H9 (cell line): ENCODE results near the gene LSM8. TPM values are rescaled to one million over a fixed set of nuclear protein-coding genes. Genes with fewer than 3 reads are reported as not detected.

ENCODE experiments used
- DNase-seq: peaks from one replicate; pipeline ENCODE4 v3.0.0-alpha.2; 2017
- H2AFZ ChIP-seq: one replicate; pipeline ENCODE4 v1.6.1; 2013; ENCODE audit warnings: mild to moderate bottlenecking, low read length, control low read depth, moderate library complexity
- H2AK5ac ChIP-seq: 2 replicates; pipeline ENCODE4 v1.6.1; 2013; ENCODE audit warnings: low read length, control low read depth, mixed read lengths; ENCODE audit not compliant: insufficient read length
- H2BK120ac ChIP-seq: one replicate; pipeline ENCODE4 v1.6.1; 2013; ENCODE audit warnings: low read depth, mild to moderate bottlenecking, low read length, control low read depth, inconsistent platforms; ENCODE audit not compliant: poor library complexity, severe bottlenecking
- H2BK12ac ChIP-seq: 2 replicates; pipeline ENCODE4 v1.6.1; 2013; ENCODE audit warnings: low read length, control low read depth, mixed read lengths, low read depth; ENCODE audit not compliant: insufficient read length
- H2BK15ac ChIP-seq: 2 replicates; pipeline ENCODE4 v1.6.1; 2013; ENCODE audit warnings: low read depth, low read length, control low read depth
- H2BK20ac ChIP-seq: one replicate; pipeline ENCODE4 v1.6.1; 2013; ENCODE audit warnings: low read depth, mild to moderate bottlenecking, low read length, control low read depth, inconsistent platforms; ENCODE audit not compliant: poor library complexity, severe bottlenecking
- H2BK5ac ChIP-seq: 2 replicates; pipeline ENCODE4 v1.6.1; 2013; ENCODE audit warnings: low read length, control low read depth, mixed read lengths; ENCODE audit not compliant: insufficient read length
- H3K14ac ChIP-seq: 2 replicates; pipeline ENCODE4 v1.6.1; 2013; ENCODE audit warnings: low read length, control low read depth; ENCODE audit not compliant: insufficient read depth
- H3K18ac ChIP-seq: 2 replicates; pipeline ENCODE4 v1.6.1; 2013; ENCODE audit warnings: low read depth, mild to moderate bottlenecking, mixed read lengths, low read length, control low read depth; ENCODE audit not compliant: insufficient read length
- H3K23ac ChIP-seq: 2 replicates; pipeline ENCODE4 v1.6.1; 2013; ENCODE audit warnings: low read length, control low read depth, mixed read lengths, low read depth; ENCODE audit not compliant: insufficient read length
- H3K23me2 ChIP-seq: 2 replicates; pipeline ENCODE4 v1.6.1; 2013; ENCODE audit warnings: low read depth, mild to moderate bottlenecking, mixed read lengths, low read length, control low read depth; ENCODE audit not compliant: insufficient read length, poor library complexity, severe bottlenecking
- H3K27ac ChIP-seq: 2 replicates; pipeline ENCODE4 v1.5.1; 2013; ENCODE audit warnings: low read length, control low read depth, mixed read lengths, low read depth; ENCODE audit not compliant: insufficient read length
- H3K27me3 ChIP-seq: 2 replicates; pipeline ENCODE4 v1.6.1; 2013; ENCODE audit warnings: low read length, control low read depth, inconsistent platforms; ENCODE audit not compliant: insufficient read depth
- H3K4ac ChIP-seq: 2 replicates; pipeline ENCODE4 v1.6.1; 2013; ENCODE audit warnings: low read depth, mild to moderate bottlenecking, control low read depth, inconsistent platforms, low read length, moderate library complexity
- H3K4me1 ChIP-seq: 2 replicates; pipeline ENCODE4 v1.6.1; 2013; ENCODE audit warnings: low read length, control low read depth, inconsistent platforms; ENCODE audit not compliant: insufficient read depth
- H3K4me2 ChIP-seq: 2 replicates; pipeline ENCODE4 v1.6.1; 2013; ENCODE audit warnings: low read length, control low read depth, mixed read lengths; ENCODE audit not compliant: insufficient read length, insufficient read depth
- H3K56ac ChIP-seq: 2 replicates; pipeline ENCODE4 v1.6.1; 2013; ENCODE audit warnings: low read depth, mild to moderate bottlenecking, mixed read lengths, low read length, control low read depth; ENCODE audit not compliant: insufficient read length
- H3K79me1 ChIP-seq: 2 replicates; pipeline ENCODE4 v1.6.1; 2013; ENCODE audit warnings: low read depth, mild to moderate bottlenecking, moderate library complexity, low read length, control low read depth, inconsistent platforms; ENCODE audit not compliant: insufficient read depth, poor library complexity, severe bottlenecking
- H3K79me2 ChIP-seq: 2 replicates; pipeline ENCODE4 v1.6.1; 2013; ENCODE audit warnings: low read length, control low read depth, inconsistent platforms; ENCODE audit not compliant: insufficient read depth
- H3K9ac ChIP-seq: 2 replicates; pipeline ENCODE4 v1.6.1; 2013; ENCODE audit warnings: low read length, control low read depth, mixed read lengths; ENCODE audit not compliant: insufficient read length; ENCODE audit errors: extremely low read depth
- H3K9me3 ChIP-seq: one replicate; pipeline ENCODE4 v1.6.1; 2013; ENCODE audit warnings: low read depth, low read length, inconsistent platforms; ENCODE audit not compliant: control insufficient read depth
- H3T11ph ChIP-seq: one replicate; pipeline ENCODE4 v1.6.1; 2013; ENCODE audit warnings: mild to moderate bottlenecking, low read length, control low read depth, inconsistent platforms
- H4K20me1 ChIP-seq: one replicate; pipeline ENCODE4 v1.6.1; 2013; ENCODE audit not compliant: control insufficient read depth, insufficient read length, insufficient read depth
- H4K5ac ChIP-seq: 2 replicates; pipeline ENCODE4 v1.6.1; 2013; ENCODE audit warnings: low read depth, mild to moderate bottlenecking, mixed read lengths, low read length, control low read depth; ENCODE audit not compliant: insufficient read length
- H4K8ac ChIP-seq: replicated peaks from 2 replicates; pipeline ENCODE4 v1.6.1; 2013; ENCODE audit warnings: low read length, control low read depth, mixed read lengths, low read depth; ENCODE audit not compliant: insufficient read length
- H4K91ac ChIP-seq: 2 replicates; pipeline ENCODE4 v1.6.1; 2013; ENCODE audit warnings: low read depth, mild to moderate bottlenecking, moderate library complexity, mixed read lengths, low read length, control low read depth; ENCODE audit not compliant: insufficient read length
- H3K27ac Mint-ChIP-seq, 3 experiments: 2 replicates in 2 of 3; 3 replicates in 1 of 3; pipeline ENCODE4 v1.8.0; 2020 to 2021; ENCODE audit warnings: mixed read lengths in 3 of 3, mild to moderate bottlenecking in 1 of 3, moderate library complexity in 1 of 3
- H3K27me3 Mint-ChIP-seq: 2 replicates; pipeline ENCODE4 v1.8.0; 2021; ENCODE audit warnings: low read depth, mild to moderate bottlenecking, moderate library complexity, mixed read lengths
- H3K36me3 Mint-ChIP-seq, 3 experiments: 2 replicates in 2 of 3; 3 replicates in 1 of 3; pipeline ENCODE4 v1.8.0; 2020 to 2021; ENCODE audit warnings: low read depth in 3 of 3, mixed read lengths in 3 of 3; ENCODE audit not compliant: insufficient read depth in 1 of 3
- H3K4me1 Mint-ChIP-seq, 2 experiments: 2 replicates each; pipeline ENCODE4 v1.8.0; 2020; ENCODE audit warnings: mixed read lengths in 2 of 2
- H3K4me3 Mint-ChIP-seq, 2 experiments: 2 replicates in 1 of 2; 3 replicates in 1 of 2; pipeline ENCODE4 v1.8.0; 2020 to 2021; ENCODE audit warnings: mild to moderate bottlenecking in 2 of 2, mixed read lengths in 2 of 2, moderate library complexity in 1 of 2
- H3K9me3 Mint-ChIP-seq, 2 experiments: 2 replicates in 1 of 2; 3 replicates in 1 of 2; pipeline ENCODE4 v1.8.0; 2020; ENCODE audit warnings: mild to moderate bottlenecking in 2 of 2, mixed read lengths in 2 of 2, moderate library complexity in 1 of 2
- WGBS: extraction: QIAGEN DNeasy Blood & Tissue Kit; methylation state at CpG from one replicate; pipeline ENCODE4 v1.1.7; 2013; ENCODE audit warnings: missing lambda C conversion rate, low lambda C conversion rate, mixed read lengths; ENCODE audit not compliant: insufficient read length; ENCODE audit errors: extremely low coverage; 5-methylcytosine and 5-hydroxymethylcytosine counted together
- total RNA-seq: library from RNA; stranded (reverse); gene quantifications from 2 replicates; pipeline ENCODE4 v1.2.1, GENCODE V29; 2021
- TF ChIP-seq, protein P1 (sequence below): fragments of 200-600 bp; sonication (generic); conservative IDR thresholded peaks from 3 replicates; pipeline ENCODE4 v1.8.0; 2021; ENCODE audit warnings: antibody characterized with exemption, mild to moderate bottlenecking

LSM8 gene
- total RNA-seq, 1 experiment from 2014 or later, result 51.8 TPM

DNA sequence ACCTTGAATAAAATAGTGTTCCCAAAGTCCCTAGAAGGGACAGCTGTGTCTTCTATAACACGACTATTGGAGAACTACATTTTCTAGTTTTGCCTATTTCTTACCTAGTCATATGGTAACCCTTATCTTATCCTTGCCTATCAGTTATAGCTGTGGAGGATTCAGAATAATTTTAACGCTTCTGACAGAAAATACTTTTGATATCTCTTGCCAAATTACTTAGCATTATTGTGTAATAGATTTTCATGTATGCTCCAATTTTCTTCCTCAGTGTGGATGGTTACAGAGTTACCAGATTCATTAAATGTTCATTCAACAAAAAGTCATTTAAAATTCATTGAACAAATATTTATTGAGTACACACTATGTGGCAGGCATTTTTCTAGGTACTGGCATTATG, 34.6 kb upstream of the LSM8 start:
- Histone ChIP-seq H3K18ac (no peak overlapping the region), H3K23ac (no peak overlapping the region), H3K27me3 (no peaks in the 10 kb centered on the region), H3K27ac (no peak overlapping the region), H3K4ac (no peak overlapping the region), H3K23me2 (no peaks in the 10 kb centered on the region), H2BK120ac (no peak overlapping the region), H3K14ac (no peak overlapping the region), H2BK12ac (no peak overlapping the region), H3K9ac (no peak overlapping the region), H3K4me2 (no peak overlapping the region), H2AFZ (no peak overlapping the region), H4K20me1 (no peaks in the 10 kb centered on the region), H3K56ac (no peak overlapping the region), H3K4me1 (peaks cover 6% of the 10 kb centered on the region; the same call in 1 of the 2 replicates), H3K9me3 (no peaks in the 10 kb centered on the region), H2BK5ac (no peak overlapping the region), H4K5ac (no peak overlapping the region), H3T11ph (no peak overlapping the region), H2AK5ac (no peak overlapping the region), H2BK20ac (no peak overlapping the region), H3K79me2 (no peaks in the 10 kb centered on the region), H4K8ac (no peak overlapping the region), H2BK15ac (no peak overlapping the region), H3K79me1 (no peaks in the 10 kb centered on the region), H4K91ac (no peak overlapping the region)
- no peaks in the 10 kb centered on the region for H3K27me3 Mint-ChIP-seq
- peaks cover 19 to 29% of the 10 kb centered on the region in 2 experiments for H3K4me1 Mint-ChIP-seq
- no CpG with 5 or more reads among the region's 2 CpGs for WGBS
- TF ChIP-seq, protein P1, sequence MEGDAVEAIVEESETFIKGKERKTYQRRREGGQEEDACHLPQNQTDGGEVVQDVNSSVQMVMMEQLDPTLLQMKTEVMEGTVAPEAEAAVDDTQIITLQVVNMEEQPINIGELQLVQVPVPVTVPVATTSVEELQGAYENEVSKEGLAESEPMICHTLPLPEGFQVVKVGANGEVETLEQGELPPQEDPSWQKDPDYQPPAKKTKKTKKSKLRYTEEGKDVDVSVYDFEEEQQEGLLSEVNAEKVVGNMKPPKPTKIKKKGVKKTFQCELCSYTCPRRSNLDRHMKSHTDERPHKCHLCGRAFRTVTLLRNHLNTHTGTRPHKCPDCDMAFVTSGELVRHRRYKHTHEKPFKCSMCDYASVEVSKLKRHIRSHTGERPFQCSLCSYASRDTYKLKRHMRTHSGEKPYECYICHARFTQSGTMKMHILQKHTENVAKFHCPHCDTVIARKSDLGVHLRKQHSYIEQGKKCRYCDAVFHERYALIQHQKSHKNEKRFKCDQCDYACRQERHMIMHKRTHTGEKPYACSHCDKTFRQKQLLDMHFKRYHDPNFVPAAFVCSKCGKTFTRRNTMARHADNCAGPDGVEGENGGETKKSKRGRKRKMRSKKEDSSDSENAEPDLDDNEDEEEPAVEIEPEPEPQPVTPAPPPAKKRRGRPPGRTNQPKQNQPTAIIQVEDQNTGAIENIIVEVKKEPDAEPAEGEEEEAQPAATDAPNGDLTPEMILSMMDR, result no peak
- DNase-seq, result no peak
- H3K27ac Mint-ChIP-seq, result no peak overlapping the region
- H3K9me3 Mint-ChIP-seq, result no peaks in the 10 kb centered on the region; a peak in 1 of 5 replicates
- H3K4me3 Mint-ChIP-seq, result no peak overlapping the region
- no peaks in the 10 kb centered on the region for H3K36me3 Mint-ChIP-seq
